ENCODE measurements around the gene UNC93A. TPM values are rescaled to one million over a fixed set of nuclear protein-coding genes. Genes with fewer than 3 reads are reported as not detected.
"Not testable (repeated sequence)": the region's sequence is repeated elsewhere in the genome, so short reads cannot be mapped to it uniquely, and the experiment has no call there.

The UNC93A gene
- 8.1 and 12.8 TPM in 2 replicates for total RNA-seq
- long read RNA-seq, transcript UNC93A-202 (7 exons, 1,810 nt): major isoform, 17 of 68 reads
- long read RNA-seq, transcript UNC93A-201 (8 exons, 2,116 nt): major isoform, 17 of 68 reads
- long read RNA-seq, partial matches to known transcripts: 11 of 68 reads
- long read RNA-seq, other reads (novel, unspliced or antisense): 23 of 68 reads

GRCh38 chr6:167290786-167291622 is at the start of gene UNC93A:
UNC93A (plus strand) TSS chr6:167291315; CDS start chr6:167291490, 175 bp downstream.
- Mint-ChIP-seq H3K36me3 (ENCODE audit: insufficient read depth) (peaks cover 3% of the 10 kb centered on the region), H3K9me3 (ENCODE audit: low read depth) (no peaks in the 10 kb centered on the region), H3K27ac (peak within 1 kb of the TSS; percentile 90), H3K4me3 (ENCODE audit: low read depth) (peak within 1 kb of the TSS; percentile 25), H3K4me1 (ENCODE audit: low read depth) (peaks cover 42% of the 10 kb centered on the region), H3K27me3 (no peaks in the 10 kb centered on the region)
- TF ChIP-seq CTCF (IDR thresholded peaks at IDR 0.05; ENCODE audit: unreplicated experiment): no peak
- DNase-seq (ENCODE audit: low spot score, unreplicated experiment): no peak

- DNase-seq (ENCODE audit: low spot score, unreplicated experiment); H3K4me3 Mint-ChIP-seq (ENCODE audit: low read depth); H3K9me3 Mint-ChIP-seq (ENCODE audit: low read depth); H3K36me3 Mint-ChIP-seq (ENCODE audit: insufficient read depth); H3K27me3 Mint-ChIP-seq: not testable (repeated sequence)
- Mint-ChIP-seq H3K27ac (peak overlapping the region; percentile 93), H3K4me1 (ENCODE audit: low read depth) (peaks cover 56% of the 10 kb centered on the region)
Observed at GRCh38 chr6:167241321-167242134, 49.6 kb upstream of the UNC93A start.

- not testable (repeated sequence) for H3K27me3 Mint-ChIP-seq; H3K36me3 Mint-ChIP-seq (ENCODE audit: insufficient read depth); H3K4me3 Mint-ChIP-seq (ENCODE audit: low read depth); H3K9me3 Mint-ChIP-seq (ENCODE audit: low read depth); DNase-seq (ENCODE audit: low spot score, unreplicated experiment)
- Mint-ChIP-seq H3K27ac (peak overlapping the region; percentile 93), H3K4me1 (ENCODE audit: low read depth) (peaks cover 52% of the 10 kb centered on the region)
Observed at GRCh38 chr6:167242135-167242506, 49.0 kb upstream of the UNC93A start.

GRCh38 chr6:167242511-167243051 is 48.5 kb upstream of the UNC93A start:
- H3K4me1 Mint-ChIP-seq (ENCODE audit: low read depth): peaks cover 47% of the 10 kb centered on the region
- not testable (repeated sequence) for H3K36me3 Mint-ChIP-seq (ENCODE audit: insufficient read depth); H3K9me3 Mint-ChIP-seq (ENCODE audit: low read depth); DNase-seq (ENCODE audit: low spot score, unreplicated experiment); H3K27me3 Mint-ChIP-seq; H3K4me3 Mint-ChIP-seq (ENCODE audit: low read depth)
- H3K27ac Mint-ChIP-seq: peak overlapping the region; percentile 71

GRCh38 chr6:167244064-167244960 is 46.8 kb upstream of the UNC93A start:
- peaks cover 31% of the 10 kb centered on the region for H3K4me1 Mint-ChIP-seq (ENCODE audit: low read depth)
- TF ChIP-seq CTCF (IDR thresholded peaks at IDR 0.05; ENCODE audit: unreplicated experiment): no peak
- H3K9me3 Mint-ChIP-seq (ENCODE audit: low read depth): no peaks in the 10 kb centered on the region
- no peak overlapping the region for H3K27ac Mint-ChIP-seq
- DNase-seq (ENCODE audit: low spot score, unreplicated experiment): no peak
- H3K36me3 Mint-ChIP-seq (ENCODE audit: insufficient read depth): no peaks in the 10 kb centered on the region
- H3K4me3 Mint-ChIP-seq (ENCODE audit: low read depth): no peak overlapping the region
- H3K27me3 Mint-ChIP-seq: peaks cover 6% of the 10 kb centered on the region

- Mint-ChIP-seq H3K9me3 (ENCODE audit: low read depth) (no peaks in the 10 kb centered on the region), H3K27me3 (peaks cover 7% of the 10 kb centered on the region), H3K4me1 (ENCODE audit: low read depth) (peaks cover 28% of the 10 kb centered on the region), H3K36me3 (ENCODE audit: insufficient read depth) (no peaks in the 10 kb centered on the region), H3K4me3 (ENCODE audit: low read depth) (no peak overlapping the region), H3K27ac (no peak overlapping the region)
- no peak for DNase-seq (ENCODE audit: low spot score, unreplicated experiment)
- no peak for TF ChIP-seq CTCF (IDR thresholded peaks at IDR 0.05; ENCODE audit: unreplicated experiment)
Observed at GRCh38 chr6:167244991-167245390, 46.1 kb upstream of the UNC93A start.
